Measurements from ENCODE around the gene LDLRAD3. TPM values are rescaled to one million over a fixed set of nuclear protein-coding genes. Genes with fewer than 3 reads are reported as not detected.

The LDLRAD3 gene
- total RNA-seq, 1 donor from 2014 or later: 1.6 TPM

- DNase-seq (no peak), ATAC-seq (no peak)
- intact Hi-C loops (cut with micrococcal nuclease): no loop called here
Measured at GRCh38 chr11:35982061-35982460, 38.2 kb downstream of the LDLRAD3 start.

GRCh38 chr11:35983981-35984380 is 40.1 kb downstream of the LDLRAD3 start:
- DNase-seq (no peak), ATAC-seq (no peak)
- intact Hi-C loops (cut with micrococcal nuclease): no loop called here

- DNase-seq (no peak), ATAC-seq (no peak)
- intact Hi-C loops (cut with micrococcal nuclease): no loop called here
Measured at GRCh38 chr11:35986947-35987346, 43.1 kb downstream of the LDLRAD3 start.

- intact Hi-C loops (cut with micrococcal nuclease): no loop called here
- DNase-seq: no peak
- ATAC-seq: no peak
Measured at GRCh38 chr11:35990170-35990569, 46.3 kb downstream of the LDLRAD3 start.

GRCh38 chr11:35990816-35991215 is 47.0 kb downstream of the LDLRAD3 start:
- DNase-seq (no peak), ATAC-seq (no peak)
- intact Hi-C loops (cut with micrococcal nuclease): no loop called here

GRCh38 chr11:35992548-35992947 is 48.7 kb downstream of the LDLRAD3 start:
- intact Hi-C loops (cut with micrococcal nuclease): no loop called here
- DNase-seq (no peak), ATAC-seq (no peak)

GRCh38 chr11:35994421-35994820 is 50.6 kb downstream of the LDLRAD3 start:
- intact Hi-C loops (cut with micrococcal nuclease): no loop called here
- DNase-seq (no peak), ATAC-seq (no peak)

- no peak for ATAC-seq
- DNase-seq: no peak
- intact Hi-C loops (cut with micrococcal nuclease): no loop called here
Measured at GRCh38 chr11:35995681-35996271, 51.9 kb downstream of the LDLRAD3 start.

- ATAC-seq: no peak
- intact Hi-C loops (cut with micrococcal nuclease): no loop called here
- DNase-seq: no peak
Measured at GRCh38 chr11:35997902-35998520, 54.1 kb downstream of the LDLRAD3 start.

GRCh38 chr11:35998634-35999033 is 54.8 kb downstream of the LDLRAD3 start:
- ATAC-seq (no peak), DNase-seq (no peak)
- intact Hi-C loops (cut with micrococcal nuclease): no loop called here

- DNase-seq: no peak
- intact Hi-C loops (cut with micrococcal nuclease): no loop called here
- ATAC-seq: no peak
Measured at GRCh38 chr11:36000616-36001190, 56.8 kb downstream of the LDLRAD3 start.

- DNase-seq (no peak), ATAC-seq (no peak)
- intact Hi-C loops (cut with micrococcal nuclease): no loop called here
Measured at GRCh38 chr11:36002196-36002595, 58.3 kb downstream of the LDLRAD3 start.

GRCh38 chr11:36002796-36003195 is 58.9 kb downstream of the LDLRAD3 start:
- intact Hi-C loops (cut with micrococcal nuclease): no loop called here
- DNase-seq: no peak
- no peak for ATAC-seq

GRCh38 chr11:36006556-36006955 is 62.7 kb downstream of the LDLRAD3 start:
- no peak for DNase-seq
- no peak for ATAC-seq
- intact Hi-C loops (cut with micrococcal nuclease): no loop called here

GRCh38 chr11:36007127-36007655 is 63.3 kb downstream of the LDLRAD3 start:
- DNase-seq (no peak), ATAC-seq (no peak)
- intact Hi-C loops (cut with micrococcal nuclease): no loop called here

- ATAC-seq (peak; percentile 57), DNase-seq (no peak)
- intact Hi-C loops (cut with micrococcal nuclease): no loop called here
Measured at GRCh38 chr11:36008584-36008983, 64.7 kb downstream of the LDLRAD3 start.

GRCh38 chr11:36009473-36009872 is 65.6 kb downstream of the LDLRAD3 start:
- intact Hi-C loops (cut with micrococcal nuclease): no loop called here
- ATAC-seq (no peak), DNase-seq (no peak)

- intact Hi-C loops (cut with micrococcal nuclease): no loop called here
- DNase-seq (no peak), ATAC-seq (no peak)
Measured at GRCh38 chr11:36010010-36010740, 66.3 kb downstream of the LDLRAD3 start.

- ATAC-seq (no peak), DNase-seq (no peak)
- intact Hi-C loops (cut with micrococcal nuclease): no loop called here
Measured at GRCh38 chr11:36011574-36011973, 67.7 kb downstream of the LDLRAD3 start.

GRCh38 chr11:36012455-36012854 is 68.6 kb downstream of the LDLRAD3 start:
- intact Hi-C loops (cut with micrococcal nuclease): no loop called here

More at GRCh38 chr11:36012455-36012854, 68.6 kb downstream of the LDLRAD3 start:
- ATAC-seq (peak; percentile 62), DNase-seq (no peak)
